ENCODE measurements around the gene MED25. TPM values are rescaled to one million over a fixed set of nuclear protein-coding genes. Genes with fewer than 3 reads are reported as not detected.

The MED25 gene
- total RNA-seq, 3 donors from 2014 or later = 16.3 to 27.5 (median 20.6) TPM

GRCh38 chr19:49866933-49867782 lies 49.1 kb downstream of the MED25 start, which contains the start of gene PNKP:
TSS of gene PNKP (minus strand) at chr19:49867576. CDS start at chr19:49867204, 372 bp downstream.
- intact Hi-C loops (cut with DNase I; ENCODE audit: low total_unique reads) = no loop called here
- peak within 1 kb of the TSS; percentile 72 to 87 (median 86) for H3K4me3 ChIP-seq
- no peaks in the 10 kb centered on the region for H3K36me3 ChIP-seq
- peak within 1 kb of the TSS; percentile 94 for H3K27ac ChIP-seq
- no peaks in the 10 kb centered on the region for H3K9me3 ChIP-seq
- peaks cover 0 to 9% of the 10 kb centered on the region in 2 donors for H3K4me1 ChIP-seq
- TF ChIP-seq CTCF (IDR thresholded peaks at IDR 0.05) (peak in 1 of 3 donors; percentile 12), POLR2A (IDR thresholded peaks at IDR 0.05) (peak; percentile 49), POLR2AphosphoS5 (IDR thresholded peaks at IDR 0.05) (peak; percentile 91 to 96 (median 94))
- H3K27me3 ChIP-seq = no peaks in the 10 kb centered on the region
- peak; percentile 81 to 90 for DNase-seq (ENCODE audit: low spot score in 2 of 2)

GRCh38 chr19:49869009-49869483 lies 51.0 kb downstream of the MED25 start:
- no peak for DNase-seq (ENCODE audit: low spot score in 2 of 2)
- Histone ChIP-seq H3K4me3 (peak overlapping the region; percentile 51 to 66 (median 64)), H3K9me3 (no peaks in the 10 kb centered on the region), H3K27me3 (no peaks in the 10 kb centered on the region), H3K36me3 (no peaks in the 10 kb centered on the region), H3K4me1 (peaks cover 0 to 9% of the 10 kb centered on the region in 2 donors), H3K27ac (peak overlapping the region; percentile 94)
- intact Hi-C loops (cut with DNase I; ENCODE audit: low total_unique reads) = no loop called here
- TF ChIP-seq POLR2A (IDR thresholded peaks at IDR 0.05) (no peak), POLR2AphosphoS5 (IDR thresholded peaks at IDR 0.05) (no peak), CTCF (IDR thresholded peaks at IDR 0.05) (no peak)

- TF ChIP-seq POLR2AphosphoS5 (IDR thresholded peaks at IDR 0.05) (peak; percentile 74 to 78 (median 75)), POLR2A (IDR thresholded peaks at IDR 0.05) (peak; percentile 82), CTCF (IDR thresholded peaks at IDR 0.05) (peak; percentile 20 to 64 (median 40))
- Histone ChIP-seq H3K9me3 (no peaks in the 10 kb centered on the region), H3K27me3 (no peaks in the 10 kb centered on the region), H3K27ac (peak overlapping the region; percentile 92 to 94), H3K36me3 (no peaks in the 10 kb centered on the region), H3K4me3 (peak overlapping the region; percentile 51 to 75 (median 66)), H3K4me1 (peaks cover 0 to 9% of the 10 kb centered on the region in 2 donors)
- DNase-seq (ENCODE audit: low spot score in 2 of 2) = peak; percentile 97 to 98
- intact Hi-C loops (cut with DNase I; ENCODE audit: low total_unique reads) = no loop called here
Measured at GRCh38 chr19:49869484-49870308, 51.6 kb downstream of the MED25 start.

GRCh38 chr19:49870309-49870901 lies 52.3 kb downstream of the MED25 start:
- Histone ChIP-seq H3K9me3 (no peaks in the 10 kb centered on the region), H3K36me3 (no peaks in the 10 kb centered on the region), H3K27ac (peak overlapping the region; percentile 92 to 94), H3K4me1 (peaks cover 2 to 11% of the 10 kb centered on the region in 2 donors), H3K4me3 (peak overlapping the region; percentile 51 to 75 (median 66)), H3K27me3 (no peaks in the 10 kb centered on the region)
- TF ChIP-seq CTCF (IDR thresholded peaks at IDR 0.05) (no peak), POLR2A (IDR thresholded peaks at IDR 0.05) (no peak), POLR2AphosphoS5 (IDR thresholded peaks at IDR 0.05) (no peak)
- DNase-seq (ENCODE audit: low spot score in 2 of 2) = no peak
- intact Hi-C loops (cut with DNase I; ENCODE audit: low total_unique reads) = no loop called here
